GM21717 (cell line): Measurements from ENCODE around the gene ERCC4.

ENCODE experiments used
- ATAC-seq: cut with Tn5 transposase; IDR thresholded peaks from one replicate; pipeline ENCODE4 v1.9.1; 2021; ENCODE audit warnings: mild to moderate bottlenecking, moderate library complexity; ENCODE audit not compliant: unreplicated experiment

The ERCC4 gene

DNA sequence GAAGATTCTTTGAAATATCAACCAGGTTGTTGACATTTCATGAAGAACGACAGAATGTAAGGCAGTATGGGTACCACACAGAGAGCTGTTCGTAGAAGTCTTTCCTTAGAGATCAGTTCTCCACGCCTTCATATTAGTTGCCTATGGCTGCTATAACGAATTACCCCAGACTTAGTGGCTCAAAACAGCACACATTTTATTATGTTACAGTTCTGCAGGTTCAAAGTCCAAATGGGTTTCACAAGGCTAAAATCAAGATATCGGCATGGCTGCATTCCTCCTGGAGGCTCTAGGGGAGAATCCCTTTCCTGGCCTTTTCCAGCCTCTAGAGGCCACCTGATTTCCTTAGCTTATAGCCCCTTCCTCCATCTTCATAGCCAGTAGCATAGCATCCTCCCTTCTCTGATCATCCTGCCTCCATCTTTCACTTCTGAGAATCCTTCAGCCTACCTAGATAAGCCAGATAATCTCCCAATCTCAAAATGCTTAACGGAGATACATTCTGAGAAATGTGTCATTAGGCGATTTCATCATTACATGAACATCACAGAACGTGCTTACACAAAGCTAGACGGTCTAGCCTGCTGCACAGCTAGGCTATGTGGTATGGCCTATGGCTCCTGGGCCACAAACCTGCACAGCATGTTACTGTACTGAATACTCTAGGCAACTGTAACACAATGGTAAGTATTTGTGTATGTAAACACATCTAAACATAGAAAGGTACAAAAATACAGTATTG lies 26.0 kb downstream of the ERCC4 start:
- no peak for ATAC-seq

DNA sequence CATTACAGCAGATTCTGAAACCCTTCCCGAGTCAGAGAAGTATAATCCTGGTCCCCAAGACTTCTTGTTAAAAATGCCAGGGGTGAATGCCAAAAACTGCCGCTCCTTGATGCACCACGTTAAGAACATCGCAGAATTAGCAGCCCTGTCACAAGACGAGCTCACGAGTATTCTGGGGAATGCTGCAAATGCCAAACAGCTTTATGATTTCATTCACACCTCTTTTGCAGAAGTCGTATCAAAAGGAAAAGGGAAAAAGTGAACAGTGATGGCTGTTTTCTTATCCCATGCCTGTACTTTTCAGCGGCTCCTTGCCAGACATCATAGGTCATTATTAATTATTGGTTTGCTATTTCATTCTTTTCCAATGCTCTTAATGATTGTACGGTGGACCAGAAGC lies 28.1 kb downstream of the ERCC4 start:
- no peak for ATAC-seq

DNA sequence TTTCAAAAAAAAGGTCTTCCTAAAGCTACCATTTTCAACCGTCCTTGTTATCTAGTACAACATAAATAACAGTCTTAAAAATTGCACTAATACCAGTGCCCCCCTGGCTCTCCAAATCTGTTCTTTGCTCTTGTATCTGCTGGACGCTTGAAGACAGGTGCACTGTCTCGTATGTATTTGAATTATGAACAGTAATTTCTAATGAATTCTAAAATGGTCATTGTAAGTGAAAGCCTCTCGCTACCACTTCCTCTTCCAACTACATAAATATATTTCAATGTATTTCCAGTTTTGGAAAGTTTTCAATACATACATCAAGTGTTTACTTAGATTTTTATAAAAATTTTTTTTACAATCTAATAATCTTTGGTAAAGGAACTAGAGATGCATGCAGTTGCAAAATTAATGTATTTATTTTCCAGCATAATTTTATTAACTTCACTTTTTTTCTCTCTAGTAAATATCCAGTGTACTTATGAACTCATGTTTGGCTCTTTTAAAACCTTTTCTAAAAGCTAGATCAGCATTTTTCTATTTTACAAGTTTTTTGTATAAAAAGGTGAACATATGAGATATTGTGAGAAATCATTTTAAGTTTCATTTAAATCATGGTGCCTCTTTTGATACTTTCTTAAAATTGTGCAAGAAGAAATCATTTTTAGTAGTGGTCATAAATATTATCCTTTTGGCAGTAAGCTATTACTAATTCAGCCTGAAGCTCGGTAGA lies 31.0 kb downstream of the ERCC4 start:
- no peak for ATAC-seq

DNA sequence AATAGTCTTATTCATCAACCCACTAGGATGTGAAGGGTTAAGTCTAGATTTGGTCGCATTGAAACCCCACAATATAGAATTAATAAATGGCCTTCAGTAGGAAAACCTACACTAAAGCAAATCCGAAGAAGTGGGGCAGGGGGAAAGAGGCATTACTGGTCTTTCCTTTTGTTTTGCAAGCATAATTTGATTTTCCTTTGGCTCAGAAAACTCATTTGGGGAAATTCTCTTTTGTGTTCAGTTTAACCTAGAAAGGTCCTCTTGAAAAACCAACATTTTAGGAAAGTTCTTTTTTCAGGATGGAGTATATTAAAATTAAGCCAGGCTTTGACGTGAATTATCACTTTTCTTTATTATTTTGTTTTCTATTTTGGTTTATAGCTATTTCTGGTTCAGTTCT lies 31.7 kb downstream of the ERCC4 start:
- no peak for ATAC-seq

DNA sequence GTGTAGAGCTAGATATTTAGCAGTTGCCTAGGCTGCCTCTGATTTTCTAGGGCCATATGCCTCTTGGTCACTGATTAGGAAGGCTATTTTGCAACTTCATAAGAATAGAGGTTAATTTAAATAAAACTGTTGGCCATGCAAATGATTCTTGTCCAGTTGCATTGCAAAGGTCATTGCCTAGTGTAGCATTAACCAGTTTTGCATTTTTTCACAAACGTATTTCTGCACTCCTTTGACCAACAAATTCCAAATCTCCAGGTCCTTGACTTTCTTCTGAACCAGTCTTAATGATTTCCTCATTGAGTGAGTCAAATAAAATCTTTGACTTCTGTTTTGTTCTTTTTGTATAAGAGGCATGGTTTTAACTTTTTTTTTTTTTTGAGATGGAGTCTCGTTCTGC lies 33.5 kb downstream of the ERCC4 start:
- ATAC-seq, result no peak

DNA sequence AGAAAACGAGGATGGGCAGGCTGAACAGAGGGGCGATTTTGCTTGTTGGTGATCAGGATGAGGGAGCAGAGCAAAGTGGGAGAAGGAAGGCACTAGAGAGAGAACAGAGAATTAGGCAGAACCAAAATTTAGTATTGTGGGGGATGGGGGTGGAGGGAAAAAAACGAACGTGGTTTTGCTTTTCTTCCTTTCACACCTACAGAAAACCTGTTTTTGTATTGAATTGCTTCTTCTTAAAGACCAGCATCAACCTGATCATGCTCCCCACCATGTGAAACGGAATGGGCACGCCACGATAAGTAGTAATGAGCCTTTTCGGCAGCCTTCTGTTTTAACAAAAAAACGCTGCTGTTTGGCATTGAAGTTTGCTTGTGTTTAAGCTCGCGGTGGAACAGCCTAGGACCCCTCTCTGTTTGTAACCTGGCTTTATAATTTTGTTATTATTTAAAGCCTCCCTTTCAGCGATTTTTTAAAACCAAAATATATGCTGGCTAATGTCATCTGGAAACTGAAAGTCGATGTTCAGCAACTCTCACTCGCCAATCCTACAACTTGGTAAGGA lies 36.8 kb downstream of the ERCC4 start:
- ATAC-seq, result no peak

DNA sequence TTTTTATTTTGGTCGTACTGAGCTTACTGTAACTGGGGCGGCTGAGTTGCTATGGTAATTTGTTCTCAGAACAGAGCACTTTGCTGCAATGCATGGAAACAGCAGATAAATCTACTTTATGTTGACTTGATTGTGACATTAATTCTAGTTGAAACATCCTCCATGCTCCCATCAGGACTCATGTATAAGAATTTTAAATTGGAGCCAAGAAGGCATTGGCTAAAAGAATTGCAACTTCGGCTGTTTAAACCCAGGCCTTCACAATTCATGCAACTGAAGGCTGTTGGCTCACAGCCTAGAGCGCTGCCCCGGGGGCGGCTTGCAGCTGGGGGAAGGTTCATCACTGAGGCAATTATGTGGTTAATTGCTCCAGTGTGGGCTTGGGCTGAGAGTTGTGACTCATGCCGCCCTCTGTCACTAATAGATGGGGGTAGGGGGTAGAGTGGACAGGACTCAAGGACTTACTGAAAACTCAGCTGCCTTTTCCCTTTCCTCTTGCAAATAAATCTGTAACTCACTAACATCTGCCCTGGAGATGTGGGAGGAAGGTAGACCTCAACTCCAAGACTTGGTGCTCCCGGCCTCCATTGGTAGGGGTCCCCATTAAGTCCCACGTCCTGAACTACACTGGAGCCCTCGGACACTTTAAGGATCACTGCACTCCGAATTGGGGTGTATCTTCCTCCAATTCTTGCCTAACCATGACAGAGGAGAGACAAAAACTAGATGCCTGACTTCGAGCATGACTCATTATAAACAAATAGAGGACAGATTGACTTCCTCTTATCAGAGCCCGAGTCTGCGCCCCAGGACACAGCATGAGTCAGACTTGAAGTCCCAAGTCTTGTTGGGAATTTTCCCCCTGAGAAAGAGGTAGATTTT lies 37.5 kb downstream of the ERCC4 start:
- peak; percentile 72 for ATAC-seq

DNA sequence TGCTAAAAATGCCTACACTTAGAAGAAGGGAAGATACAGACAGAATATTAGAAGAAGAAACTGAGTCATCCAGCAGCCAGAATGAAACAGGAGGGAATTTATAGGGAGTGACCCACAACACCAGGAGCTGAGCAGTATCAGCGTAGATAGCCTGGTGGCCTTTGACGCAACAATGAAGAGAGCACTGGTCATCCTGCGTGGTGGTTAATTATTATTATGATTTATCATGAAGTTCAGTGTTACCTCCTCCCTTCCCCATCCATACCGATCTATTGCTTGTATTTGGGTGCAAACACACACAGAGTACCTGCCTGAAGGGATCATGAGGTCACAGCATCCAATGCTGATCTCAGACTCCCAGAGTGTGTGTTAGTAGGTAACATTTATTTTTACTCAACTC lies 38.5 kb downstream of the ERCC4 start:
- ATAC-seq, result no peak

DNA sequence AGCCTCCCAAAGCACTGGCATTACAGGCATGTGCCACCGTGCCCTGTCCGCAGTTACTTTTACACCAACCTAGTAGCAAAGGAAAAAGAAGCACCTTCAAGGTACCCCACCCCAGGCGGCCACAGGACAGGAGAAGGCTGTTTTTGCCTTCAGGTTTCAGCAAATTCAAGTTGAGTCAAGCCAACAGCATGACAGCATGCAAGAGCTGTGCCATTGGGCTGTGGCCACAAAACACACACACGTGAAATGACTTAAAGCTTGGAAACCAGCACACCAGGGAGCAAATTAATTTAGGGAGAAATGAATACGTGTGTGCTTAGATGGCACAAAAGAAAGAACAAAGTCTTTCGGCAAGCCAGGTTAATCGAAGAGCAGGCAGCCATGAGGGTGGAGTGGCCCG lies 39.7 kb downstream of the ERCC4 start:
- ATAC-seq, result no peak

DNA sequence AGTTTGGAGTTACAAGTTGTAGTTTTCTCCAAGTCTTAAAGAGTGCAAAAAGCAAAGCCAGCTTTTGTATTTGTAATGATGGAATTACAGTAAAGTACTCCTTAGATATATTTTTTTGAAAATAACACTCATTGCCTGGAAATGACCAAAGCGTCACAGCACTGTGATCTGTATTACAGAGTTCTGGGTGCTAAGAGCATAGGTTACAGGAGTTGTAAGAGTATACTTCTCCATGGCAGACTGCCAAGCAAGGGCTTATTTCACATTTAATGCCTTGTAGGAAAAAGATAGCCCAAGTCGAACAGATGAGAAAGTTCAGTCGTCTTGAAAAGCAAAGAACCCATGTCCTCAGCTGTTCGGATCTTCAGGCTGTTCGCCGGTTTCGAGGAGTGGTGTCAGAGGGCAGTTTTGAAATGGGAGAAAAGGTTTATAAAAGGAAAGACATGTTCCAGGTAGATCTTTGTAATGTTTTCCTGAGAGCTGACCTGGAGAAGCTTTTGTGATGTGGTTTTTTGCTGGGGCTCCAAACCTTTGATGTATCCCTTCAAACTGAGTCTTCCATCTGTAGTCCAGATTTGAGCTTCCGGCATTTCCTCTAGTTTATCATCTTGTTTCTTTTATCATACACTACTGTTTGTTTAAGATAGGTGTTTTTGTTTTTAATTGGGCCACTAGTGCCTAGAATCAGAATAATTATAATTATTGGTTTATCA lies 41.3 kb downstream of the ERCC4 start:
- no peak for ATAC-seq

DNA sequence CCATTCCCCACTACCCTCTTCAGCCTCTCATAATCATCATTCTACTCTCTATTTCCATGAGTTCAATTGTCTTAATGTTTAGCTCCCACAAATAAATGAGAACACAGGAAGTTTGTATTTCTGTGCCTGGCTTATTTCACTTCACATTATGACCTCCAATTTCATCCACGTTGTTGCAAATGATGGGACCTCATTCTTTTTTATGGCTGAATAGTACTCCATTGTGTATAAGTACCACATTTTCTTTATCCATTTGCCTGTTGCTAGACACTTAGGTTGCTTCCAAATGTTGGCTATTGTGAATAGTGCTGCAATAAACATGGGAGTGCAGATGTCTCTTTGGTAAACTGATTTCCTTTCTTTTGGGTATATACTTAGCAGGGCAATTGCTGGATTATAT lies 42.3 kb downstream of the ERCC4 start:
- ATAC-seq, result no peak

DNA sequence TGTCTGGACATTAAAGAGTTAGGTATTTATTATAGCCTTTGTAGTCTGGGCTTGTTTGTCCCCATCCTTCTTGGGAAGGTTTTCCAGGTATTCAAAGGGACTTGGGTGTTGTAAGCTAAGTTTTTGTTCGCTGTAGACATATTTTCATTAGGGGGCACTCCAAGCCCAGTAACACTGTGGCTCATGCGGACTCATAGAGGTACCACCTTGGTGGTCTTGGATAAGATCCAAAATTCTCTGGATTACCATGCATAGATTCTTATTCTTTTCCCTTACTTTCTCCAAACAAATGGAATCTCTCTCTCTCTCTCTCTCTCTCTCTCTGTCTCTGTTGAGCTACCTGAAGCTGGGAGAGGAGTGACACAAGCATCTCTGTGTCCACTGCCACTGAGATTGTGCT lies 48.9 kb downstream of the ERCC4 start:
- no peak for ATAC-seq

DNA sequence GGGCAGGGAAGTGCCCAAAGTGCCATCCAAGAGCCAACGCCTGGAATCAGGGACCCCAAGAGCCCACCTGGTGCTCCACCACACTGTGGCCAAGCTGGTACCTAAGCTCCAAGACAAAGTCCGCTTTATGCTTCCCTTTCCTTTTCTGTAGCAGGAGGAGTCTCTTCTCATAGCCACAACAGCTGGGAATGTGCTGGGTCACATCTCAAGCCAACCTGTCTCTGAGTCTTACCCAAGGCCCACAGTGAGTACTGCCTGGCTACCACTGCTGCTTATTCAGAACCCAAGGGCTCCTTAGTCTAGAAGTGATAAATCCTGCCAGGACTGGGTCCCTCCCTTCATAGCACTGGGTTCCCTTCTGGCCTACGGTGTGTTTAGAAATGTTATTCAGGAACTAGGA lies 49.8 kb downstream of the ERCC4 start:
- no peak for ATAC-seq

DNA sequence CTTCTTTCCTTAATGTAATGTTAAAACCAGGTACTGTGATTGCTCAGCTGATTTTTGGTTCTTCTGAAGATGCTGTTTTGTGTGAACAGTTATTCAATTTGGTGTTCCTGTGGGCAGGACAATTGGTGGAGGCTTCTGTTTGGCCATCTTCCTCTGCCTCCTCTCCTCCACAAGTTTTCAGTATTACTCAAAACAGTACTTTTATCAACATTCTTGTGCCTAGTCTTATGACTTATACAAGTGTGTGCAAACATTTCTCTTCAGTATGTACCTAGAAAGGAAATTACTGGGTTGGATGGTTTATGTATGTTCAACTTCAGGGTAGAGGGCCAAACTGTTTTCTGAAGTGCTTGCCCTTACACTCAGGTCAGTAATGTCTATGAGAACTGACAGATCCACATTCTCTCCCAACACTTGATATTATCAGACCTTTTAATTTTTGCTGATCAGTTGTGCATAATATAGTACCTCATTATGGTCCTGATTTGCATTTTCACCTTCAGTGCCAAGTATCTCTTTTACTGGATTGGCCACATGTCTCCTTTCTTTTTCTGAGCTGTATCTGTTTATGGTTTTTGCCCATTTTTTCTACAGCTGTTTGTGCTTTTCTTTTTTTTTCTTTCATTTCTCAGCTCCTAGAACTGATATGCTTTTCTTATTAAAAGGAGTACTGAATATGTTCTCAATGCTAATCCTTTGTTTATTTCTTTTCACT lies 50.9 kb downstream of the ERCC4 start:
- ATAC-seq, result no peak

DNA sequence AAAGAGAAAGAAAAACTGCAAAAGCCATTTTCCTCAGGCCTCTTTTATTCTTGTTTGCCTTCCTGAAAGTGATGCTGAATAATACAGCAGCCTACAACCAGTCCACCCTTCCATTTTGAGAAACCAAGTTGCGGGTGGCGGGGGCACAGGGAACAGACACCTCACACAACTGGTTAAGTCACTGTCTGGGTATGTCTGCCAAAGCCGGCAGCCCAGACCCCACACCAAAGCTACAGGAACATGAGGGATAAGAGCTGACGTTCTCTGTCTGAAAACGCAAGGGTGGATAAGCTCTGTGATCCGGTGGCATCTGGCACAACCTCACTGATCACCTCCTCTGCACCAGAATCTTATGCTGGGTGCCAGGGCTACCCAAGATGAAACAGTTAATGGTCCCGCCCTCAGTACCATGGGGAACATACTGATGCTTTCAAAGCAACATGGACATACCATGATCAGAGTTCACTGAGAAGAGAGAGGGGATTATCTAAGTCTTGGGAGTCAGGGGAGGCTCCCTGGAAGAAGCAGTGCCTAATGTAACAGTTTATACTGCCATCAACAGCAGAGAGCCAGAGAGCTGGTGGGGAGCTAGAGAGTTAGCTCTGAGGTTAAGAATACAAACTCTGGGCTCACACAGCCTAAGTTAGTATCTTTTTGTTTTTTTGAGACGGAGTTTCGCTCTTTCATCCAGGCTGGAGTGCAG lies 53.5 kb downstream of the ERCC4 start:
- no peak for ATAC-seq

DNA sequence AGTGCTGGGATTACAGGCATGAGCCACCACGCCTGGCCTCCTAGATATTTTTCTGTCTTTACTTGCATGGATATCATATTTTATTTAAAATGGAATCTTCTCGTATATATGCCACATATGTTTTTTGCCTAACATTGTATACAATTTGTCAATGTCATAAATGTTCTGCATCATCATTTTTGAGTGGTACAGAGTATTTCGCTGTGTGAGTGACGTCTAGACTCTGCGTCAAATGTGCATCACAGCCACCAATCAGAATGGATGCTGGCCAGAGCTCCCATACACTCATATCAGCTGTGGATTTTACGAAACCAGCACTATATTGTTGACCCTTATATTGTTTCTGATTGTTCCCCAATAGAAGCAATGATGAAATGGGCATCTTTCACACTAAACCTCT lies 57.2 kb downstream of the ERCC4 start:
- ATAC-seq, result no peak

DNA sequence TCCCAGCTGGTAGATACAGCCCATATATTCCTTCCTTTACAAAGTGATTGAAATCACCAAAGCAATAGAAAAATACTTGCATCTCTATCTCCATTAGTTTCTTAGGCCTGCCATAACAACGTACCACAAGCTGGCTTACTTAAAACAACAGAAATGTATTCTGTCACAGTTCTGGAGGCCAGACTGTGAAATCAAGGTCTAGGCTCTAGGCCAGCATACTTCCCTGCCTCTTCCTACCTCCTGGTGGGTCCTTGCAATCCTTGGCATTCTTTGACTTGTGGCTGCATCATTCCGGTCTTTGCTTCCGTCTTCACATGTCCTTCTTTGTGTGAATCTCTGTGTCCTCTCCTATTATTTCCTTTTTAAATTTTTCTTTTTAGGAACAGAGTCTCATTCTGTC lies 62.5 kb downstream of the ERCC4 start:
- no peak for ATAC-seq

DNA sequence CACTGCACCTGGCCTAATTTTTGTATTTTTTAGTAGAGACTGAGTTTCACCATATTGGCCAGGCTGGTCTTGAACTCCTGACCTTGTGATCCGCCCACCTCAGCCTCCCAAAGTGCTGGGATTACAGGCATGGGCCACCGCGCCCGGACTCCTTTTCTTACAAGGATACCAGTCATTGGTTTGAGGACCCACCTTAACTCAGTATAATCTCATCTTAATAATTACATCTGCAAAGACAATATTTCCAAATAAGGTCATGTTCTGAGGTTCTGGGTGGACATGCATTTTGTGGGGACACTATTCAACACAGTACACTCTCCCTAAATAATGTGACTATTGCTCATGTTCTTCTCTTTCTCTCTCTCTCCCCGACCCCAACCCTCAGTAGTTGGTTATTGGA lies 63.7 kb downstream of the ERCC4 start:
- ATAC-seq, result no peak

DNA sequence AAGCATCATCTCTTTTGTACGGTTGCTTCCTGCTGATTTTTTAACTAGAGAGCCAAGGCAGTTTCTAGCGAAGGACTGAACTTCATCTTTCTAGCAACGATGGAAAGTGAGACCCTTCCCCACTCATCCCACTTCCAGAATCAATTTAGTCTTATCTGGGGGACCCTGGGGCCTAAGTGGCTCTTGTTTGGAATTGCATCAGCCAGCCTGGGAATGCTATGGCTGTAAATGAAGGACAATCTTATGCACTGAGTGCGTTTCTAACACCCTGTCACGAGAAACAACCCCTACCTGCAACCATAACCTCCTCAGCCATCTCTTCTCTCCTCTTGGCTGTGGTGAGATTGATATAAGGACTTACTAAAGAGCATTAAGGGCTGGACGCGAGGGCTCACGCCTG lies 64.8 kb downstream of the ERCC4 start:
- ATAC-seq, result no peak

DNA sequence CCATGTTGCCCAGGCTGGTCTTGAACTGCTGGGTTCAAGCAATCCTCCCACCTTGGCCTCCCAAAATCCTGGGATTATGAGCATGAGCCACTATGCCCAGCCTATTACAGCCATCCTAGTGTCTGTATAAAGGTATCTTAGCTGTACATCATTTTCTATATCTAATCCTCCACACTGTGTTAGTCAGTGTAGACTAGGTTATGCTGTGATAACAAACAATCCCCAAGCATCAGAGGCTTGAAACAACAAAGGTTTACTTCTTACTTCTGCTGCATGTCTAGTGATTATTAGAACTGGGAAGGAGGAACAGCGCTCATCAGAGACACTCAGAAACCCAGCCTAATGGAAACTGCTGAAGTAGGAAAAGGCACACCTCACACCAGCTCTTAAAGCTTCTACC lies 68.1 kb downstream of the ERCC4 start:
- ATAC-seq, result no peak
